HepG2 (cell line): ENCODE measurements around the gene PRCD. TPM values are rescaled to one million over a fixed set of nuclear protein-coding genes. Genes with fewer than 3 reads are reported as not detected.
A peak's percentile ranks its signal among the peaks of the same experiment; 100 is the strongest.

Experiments
- ATF6 ChIP-seq: sonication (generic); formaldehyde crosslinking; conservative IDR thresholded peaks from 2 replicates; pipeline ENCODE4 v1.4.0; 2020; ENCODE audit warnings: missing genetic modification reagents
- HDAC6 ChIP-seq: fragments of 200-600 bp; sonication (generic); IDR thresholded peaks from 2 replicates; pipeline ENCODE4 v1.7.0; 2017; ENCODE audit warnings: mild to moderate bottlenecking, antibody characterized with exemption, low read length, low read depth
- HNF4G ChIP-seq, 2 experiments: sonication (generic) in 1 of 2; formaldehyde crosslinking in 1 of 2; IDR thresholded peaks; 2 replicates each; pipeline versions ENCODE4 v1.4.0 to v1.6.1; 2011 to 2020; ENCODE audit warnings: borderline replicate concordance in 2 of 2, low read depth in 2 of 2, mild to moderate bottlenecking in 2 of 2, low read length in 1 of 2, missing genetic modification reagents in 1 of 2, moderate library complexity in 1 of 2
- KDM3A ChIP-seq: IDR thresholded peaks from 2 replicates; pipeline ENCODE4 v1.6.1; 2018; ENCODE audit warnings: low read depth, missing compliant biosample characterization
- NFATC3 ChIP-seq: sonication (generic); formaldehyde crosslinking; IDR thresholded peaks from 2 replicates; pipeline ENCODE4 v1.5.1; 2020; ENCODE audit warnings: mild to moderate bottlenecking, missing genetic modification reagents
- SUZ12 ChIP-seq: fragments of 150-350 bp; IDR thresholded peaks from 2 replicates; pipeline ENCODE4 v1.6.1; 2014; ENCODE audit warnings: low read depth, low read length
- ZBTB37 ChIP-seq: sonication (generic); formaldehyde crosslinking; IDR thresholded peaks from 2 replicates; pipeline ENCODE4 v1.4.0; 2020; ENCODE audit warnings: mild to moderate bottlenecking, missing genetic modification reagents
- ZFP36L1 ChIP-seq: sonication (generic); formaldehyde crosslinking; IDR thresholded peaks from 2 replicates; pipeline ENCODE4 v1.8.0; 2022; ENCODE audit warnings: mild to moderate bottlenecking, missing genetic modification reagents, moderate library complexity
- ZNF10 ChIP-seq: sonication (generic); formaldehyde crosslinking; IDR thresholded peaks from 2 replicates; pipeline ENCODE4 v1.4.0; 2020; ENCODE audit warnings: mild to moderate bottlenecking, low read depth, missing genetic modification reagents, borderline replicate concordance
- ZNF253 ChIP-seq: sonication (generic); formaldehyde crosslinking; IDR thresholded peaks from 2 replicates; pipeline ENCODE4 v1.8.0; 2022; ENCODE audit warnings: mild to moderate bottlenecking, missing genetic modification reagents, borderline replicate concordance
- ZNF496 ChIP-seq: sonication (generic); formaldehyde crosslinking; IDR thresholded peaks from 2 replicates; pipeline ENCODE4 v1.8.1; 2023; ENCODE audit warnings: mild to moderate bottlenecking, moderate library complexity, missing genetic modification reagents; ENCODE audit not compliant: insufficient replicate concordance
- ZNF572 ChIP-seq: sonication (generic); formaldehyde crosslinking; IDR thresholded peaks from 2 replicates; pipeline ENCODE4 v1.5.1; 2020; ENCODE audit warnings: mild to moderate bottlenecking, missing genetic modification reagents
- ZNF597 ChIP-seq: sonication (generic); formaldehyde crosslinking; IDR thresholded peaks from 2 replicates; pipeline ENCODE4 v1.5.0; 2020; ENCODE audit warnings: missing genetic modification reagents
- ZNF772 ChIP-seq: sonication (generic); formaldehyde crosslinking; IDR thresholded peaks from 2 replicates; pipeline ENCODE4 v1.5.0; 2020; ENCODE audit warnings: mild to moderate bottlenecking, missing genetic modification reagents
- ZNF781 ChIP-seq: sonication (generic); formaldehyde crosslinking; IDR thresholded peaks from 2 replicates; pipeline ENCODE4 v1.5.1; 2020; ENCODE audit warnings: borderline replicate concordance, mild to moderate bottlenecking, missing genetic modification reagents; ENCODE audit errors: not compliant biosample characterization
- ZSCAN12 ChIP-seq: sonication (generic); formaldehyde crosslinking; IDR thresholded peaks from 2 replicates; pipeline ENCODE4 v1.9.0; 2021; ENCODE audit warnings: mild to moderate bottlenecking, missing genetic modification reagents
- ZSCAN29 ChIP-seq: sonication (generic); formaldehyde crosslinking; conservative IDR thresholded peaks from 2 replicates; pipeline ENCODE4 v1.4.0; 2020; ENCODE audit warnings: mild to moderate bottlenecking, missing genetic modification reagents
- polyA plus RNA-seq, 8 experiments: library from polyadenylated mRNA; depleted of rRNA in 3 of 8; stranded (reverse) in 7 of 8; unstranded in 1 of 8; fragments of >200 nt; fragmentation: Illumina TruSeq in 4 of 8; extraction: Trizol in 4 of 8; gene quantifications; 2 replicates each; pipeline versions ENCODE4 v1.2.1 to v1.2.3, GENCODE V29; 2011 to 2016; ENCODE audit warnings: low read depth in 4 of 8, missing spikeins in 1 of 8, mixed read lengths in 1 of 8; ENCODE audit not compliant: insufficient read depth in 1 of 8
- total RNA-seq, 5 experiments: library from RNA; depleted of rRNA; stranded (reverse); fragments of >200 nt; fragmentation: Illumina TruSeq; extraction: Trizol; gene quantifications; 2 replicates each; pipeline ENCODE4 v1.2.3, GENCODE V29; 2016; ENCODE audit warnings: low read depth in 1 of 5
- TF ChIP-seq, protein P1 (sequence below): sonication (generic); formaldehyde crosslinking; IDR thresholded peaks from 2 replicates; pipeline ENCODE4 v1.8.0; 2022; ENCODE audit warnings: mild to moderate bottlenecking, missing genetic modification reagents, moderate library complexity
- TF ChIP-seq, protein P2 (sequence below): sonication (generic); formaldehyde crosslinking; conservative IDR thresholded peaks from 2 replicates; pipeline ENCODE4 v1.4.0; 2020; ENCODE audit warnings: missing genetic modification reagents
- TF ChIP-seq, protein P3 (sequence below): IDR thresholded peaks from 2 replicates; pipeline ENCODE4 v1.6.1; 2016; ENCODE audit warnings: missing compliant biosample characterization, missing genetic modification reagents, borderline replicate concordance

The PRCD gene
- total and polyA plus RNA-seq, 2 of the 13 experiments (the other 11 are each of a cell fraction or from before 2014, with no cell fraction given): 0.51 TPM; not detected in 1

DNA sequence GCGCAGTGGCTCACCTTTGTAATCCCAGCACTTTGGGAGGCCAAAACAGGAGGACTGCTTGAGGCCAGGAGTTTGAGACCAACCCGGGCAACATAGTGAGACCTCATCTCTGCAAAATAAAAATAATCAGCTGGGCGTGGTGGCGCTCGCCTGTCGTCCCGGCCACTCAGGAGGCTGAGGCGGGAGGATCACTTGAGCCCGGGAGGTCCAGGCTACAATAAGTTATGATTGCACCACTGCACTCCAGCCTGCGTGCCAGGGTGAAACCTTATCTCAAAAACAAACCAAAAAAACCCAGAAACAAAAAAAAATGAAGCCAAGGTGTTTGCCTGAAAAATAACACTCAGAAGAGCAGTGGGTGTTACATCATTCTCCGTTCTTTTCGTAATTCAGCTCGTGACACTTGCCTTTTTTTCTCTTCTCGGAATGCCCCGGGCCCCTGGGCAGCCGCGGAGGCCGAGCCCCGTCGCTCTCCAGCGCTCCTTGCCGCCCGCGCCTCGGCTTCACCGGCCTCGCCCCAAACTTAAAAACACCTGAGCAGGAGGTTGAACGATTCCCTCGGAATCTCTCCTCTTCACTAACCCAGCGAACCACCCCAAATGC, 17.0 kb downstream of the PRCD start (continued):
- no peak for TF ChIP-seq HDAC6
- TF ChIP-seq ZNF597: no peak
- TF ChIP-seq ZSCAN29 (CRISPR knock-in tag): no peak
- no peak for TF ChIP-seq NFATC3 (CRISPR knock-in tag)
- TF ChIP-seq ZFP36L1 (CRISPR knock-in tag): no peak
- no peak for TF ChIP-seq ZNF781 (CRISPR knock-in tag)
- no peak for TF ChIP-seq HNF4G (IDR thresholded peaks at IDR 0.05; ENCODE audit: borderline replicate concordance, low read depth, low read length)
- TF ChIP-seq HNF4G (CRISPR knock-in tag; IDR thresholded peaks at IDR 0.05; ENCODE audit: borderline replicate concordance, low read depth): no peak; the same call in 1 of the 2 replicates
- no peak; the same call in 1 of the 2 replicates for TF ChIP-seq ATF6
- no peak for TF ChIP-seq ZNF572 (CRISPR knock-in tag)
- TF ChIP-seq ZNF772 (CRISPR knock-in tag): no peak
- TF ChIP-seq, protein P1, sequence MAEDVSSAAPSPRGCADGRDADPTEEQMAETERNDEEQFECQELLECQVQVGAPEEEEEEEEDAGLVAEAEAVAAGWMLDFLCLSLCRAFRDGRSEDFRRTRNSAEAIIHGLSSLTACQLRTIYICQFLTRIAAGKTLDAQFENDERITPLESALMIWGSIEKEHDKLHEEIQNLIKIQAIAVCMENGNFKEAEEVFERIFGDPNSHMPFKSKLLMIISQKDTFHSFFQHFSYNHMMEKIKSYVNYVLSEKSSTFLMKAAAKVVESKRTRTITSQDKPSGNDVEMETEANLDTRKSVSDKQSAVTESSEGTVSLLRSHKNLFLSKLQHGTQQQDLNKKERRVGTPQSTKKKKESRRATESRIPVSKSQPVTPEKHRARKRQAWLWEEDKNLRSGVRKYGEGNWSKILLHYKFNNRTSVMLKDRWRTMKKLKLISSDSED: no peak
- 0 out of 2 replicates have a peak, but pooled peaks have one; percentile 37 for TF ChIP-seq KDM3A (CRISPR knock-in tag)
- peak; percentile 77; the same call in 1 of the 2 replicates for TF ChIP-seq ZSCAN12 (CRISPR knock-in tag)
- TF ChIP-seq, protein P2, sequence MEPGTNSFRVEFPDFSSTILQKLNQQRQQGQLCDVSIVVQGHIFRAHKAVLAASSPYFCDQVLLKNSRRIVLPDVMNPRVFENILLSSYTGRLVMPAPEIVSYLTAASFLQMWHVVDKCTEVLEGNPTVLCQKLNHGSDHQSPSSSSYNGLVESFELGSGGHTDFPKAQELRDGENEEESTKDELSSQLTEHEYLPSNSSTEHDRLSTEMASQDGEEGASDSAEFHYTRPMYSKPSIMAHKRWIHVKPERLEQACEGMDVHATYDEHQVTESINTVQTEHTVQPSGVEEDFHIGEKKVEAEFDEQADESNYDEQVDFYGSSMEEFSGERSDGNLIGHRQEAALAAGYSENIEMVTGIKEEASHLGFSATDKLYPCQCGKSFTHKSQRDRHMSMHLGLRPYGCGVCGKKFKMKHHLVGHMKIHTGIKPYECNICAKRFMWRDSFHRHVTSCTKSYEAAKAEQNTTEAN (CRISPR knock-in tag): no peak
- TF ChIP-seq ZNF496: no peak
- TF ChIP-seq ZNF10 (CRISPR knock-in tag): no peak
- TF ChIP-seq, protein P3, sequence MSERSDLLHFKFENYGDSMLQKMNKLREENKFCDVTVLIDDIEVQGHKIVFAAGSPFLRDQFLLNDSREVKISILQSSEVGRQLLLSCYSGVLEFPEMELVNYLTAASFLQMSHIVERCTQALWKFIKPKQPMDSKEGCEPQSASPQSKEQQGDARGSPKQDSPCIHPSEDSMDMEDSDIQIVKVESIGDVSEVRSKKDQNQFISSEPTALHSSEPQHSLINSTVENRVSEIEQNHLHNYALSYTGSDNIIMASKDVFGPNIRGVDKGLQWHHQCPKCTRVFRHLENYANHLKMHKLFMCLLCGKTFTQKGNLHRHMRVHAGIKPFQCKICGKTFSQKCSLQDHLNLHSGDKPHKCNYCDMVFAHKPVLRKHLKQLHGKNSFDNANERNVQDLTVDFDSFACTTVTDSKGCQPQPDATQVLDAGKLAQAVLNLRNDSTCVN (CRISPR knock-in tag): no peak
- no peak for TF ChIP-seq SUZ12
- no peak for TF ChIP-seq ZBTB37
- TF ChIP-seq ZNF253 (CRISPR knock-in tag): 0 out of 2 replicates have a peak, but pooled peaks have one; percentile 16
